Activated CD4-positive, alpha-beta T cell treated with anti-CD3 and anti-CD28 coated beads, Interleukin-2, amount 50 U/mL, for 4 hours (primary cell): Measurements from ENCODE around the gene TRPC1.
"Not testable (repeated sequence)": the region's sequence is repeated elsewhere in the genome, so short reads cannot be mapped to it uniquely, and the experiment has no call there.

Experiments
- DNase-seq, 2 experiments: peaks; one replicate each; pipeline ENCODE4 v3.0.0-alpha.2; 2020

The TRPC1 gene

GRCh38 chr3:142723968-142724681 lies at the start of gene TRPC1:
Gene TRPC1 (plus strand): TSS chr3:142724034. CDS start chr3:142724560, 526 bp downstream.
- DNase-seq = peak; percentile 65

- no peak for DNase-seq
Measured at GRCh38 chr3:142676151-142676550, 47.7 kb upstream of the TRPC1 start.

GRCh38 chr3:142680710-142681109 lies 43.1 kb upstream of the TRPC1 start:
- DNase-seq = no peak

GRCh38 chr3:142690613-142691012 lies 33.2 kb upstream of the TRPC1 start:
- DNase-seq = no peak

- no peak for DNase-seq
Measured at GRCh38 chr3:142691527-142691926, 32.3 kb upstream of the TRPC1 start.

GRCh38 chr3:142693136-142693853 lies 30.5 kb upstream of the TRPC1 start:
- no peak for DNase-seq

- no peak for DNase-seq
Measured at GRCh38 chr3:142694225-142694624, 29.6 kb upstream of the TRPC1 start.

- no peak for DNase-seq
Measured at GRCh38 chr3:142705198-142705597, 18.6 kb upstream of the TRPC1 start.

- no peak for DNase-seq
Measured at GRCh38 chr3:142706321-142707127, 17.3 kb upstream of the TRPC1 start.

GRCh38 chr3:142709207-142709606 lies 14.6 kb upstream of the TRPC1 start:
- DNase-seq = no peak

GRCh38 chr3:142714882-142715281 lies 9.0 kb upstream of the TRPC1 start:
- not testable (repeated sequence) for DNase-seq

- DNase-seq = no peak
Measured at GRCh38 chr3:142716102-142716501, 7.7 kb upstream of the TRPC1 start.

GRCh38 chr3:142723665-142723967 lies 218 bp upstream of the TRPC1 start:
- no peak for DNase-seq

- no peak for DNase-seq
Measured at GRCh38 chr3:142724682-142725356, 985 bp downstream of the TRPC1 start.

- no peak for DNase-seq
Measured at GRCh38 chr3:142725357-142725739, 1.5 kb downstream of the TRPC1 start.

GRCh38 chr3:142726017-142726416 lies 2.2 kb downstream of the TRPC1 start:
- DNase-seq = no peak

- DNase-seq = no peak
Measured at GRCh38 chr3:142732066-142732465, 8.2 kb downstream of the TRPC1 start.

GRCh38 chr3:142734834-142735233 lies 11.0 kb downstream of the TRPC1 start:
- no peak for DNase-seq

GRCh38 chr3:142735462-142735861 lies 11.6 kb downstream of the TRPC1 start:
- no peak for DNase-seq

- DNase-seq = no peak
Measured at GRCh38 chr3:142738396-142738795, 14.6 kb downstream of the TRPC1 start.

- DNase-seq = no peak
Measured at GRCh38 chr3:142746646-142747045, 22.8 kb downstream of the TRPC1 start.

- not testable (repeated sequence) for DNase-seq
Measured at GRCh38 chr3:142750531-142750930, 26.7 kb downstream of the TRPC1 start.

GRCh38 chr3:142752605-142753004 lies 28.8 kb downstream of the TRPC1 start:
- DNase-seq = not testable (repeated sequence)
